GM06990 (cell line): Measurements from ENCODE around the gene GLIS1.

Source experiments
- DNase-seq: peaks from one replicate; pipeline ENCODE4 v3.0.0-alpha.2; 2011; ENCODE audit not compliant: insufficient read length; ENCODE audit errors: extremely low read depth
- H3K27me3 ChIP-seq: replicated peaks from 2 replicates; pipeline ENCODE4 v1.6.0; 2011; ENCODE audit warnings: low read length; ENCODE audit not compliant: control insufficient read depth, insufficient read depth
- H3K36me3 ChIP-seq: 2 replicates; pipeline ENCODE4 v1.5.1; 2011; ENCODE audit warnings: low read length; ENCODE audit not compliant: control insufficient read depth, insufficient read depth
- H3K4me3 ChIP-seq: replicated peaks from 2 replicates; pipeline ENCODE4 v1.5.1; 2011; ENCODE audit warnings: low read depth, mild to moderate bottlenecking, control low read depth, low read length
- CTCF ChIP-seq: IDR thresholded peaks from 2 replicates; pipeline ENCODE4 v1.5.1; 2011; ENCODE audit warnings: low read length, control low read depth, mild to moderate bottlenecking, inconsistent platforms; ENCODE audit not compliant: insufficient read depth, poor library complexity, severe bottlenecking

Gene GLIS1

GRCh38 chr1:53486395-53487026 is 252.5 kb downstream of the GLIS1 start:
- Histone ChIP-seq H3K27me3 (no peaks in the 10 kb centered on the region; the same call in 1 of the 2 replicates), H3K36me3 (no peaks in the 10 kb centered on the region), H3K4me3 (no peak overlapping the region)
- no peak for DNase-seq
- TF ChIP-seq CTCF = no peak

GRCh38 chr1:53485478-53486394 is 253.2 kb downstream of the GLIS1 start:
- H3K36me3 ChIP-seq = no peaks in the 10 kb centered on the region
- no peaks in the 10 kb centered on the region; the same call in 1 of the 2 replicates for H3K27me3 ChIP-seq
- TF ChIP-seq CTCF = peak; percentile 89
- DNase-seq = peak; percentile 44
- no peak overlapping the region for H3K4me3 ChIP-seq

DNA sequence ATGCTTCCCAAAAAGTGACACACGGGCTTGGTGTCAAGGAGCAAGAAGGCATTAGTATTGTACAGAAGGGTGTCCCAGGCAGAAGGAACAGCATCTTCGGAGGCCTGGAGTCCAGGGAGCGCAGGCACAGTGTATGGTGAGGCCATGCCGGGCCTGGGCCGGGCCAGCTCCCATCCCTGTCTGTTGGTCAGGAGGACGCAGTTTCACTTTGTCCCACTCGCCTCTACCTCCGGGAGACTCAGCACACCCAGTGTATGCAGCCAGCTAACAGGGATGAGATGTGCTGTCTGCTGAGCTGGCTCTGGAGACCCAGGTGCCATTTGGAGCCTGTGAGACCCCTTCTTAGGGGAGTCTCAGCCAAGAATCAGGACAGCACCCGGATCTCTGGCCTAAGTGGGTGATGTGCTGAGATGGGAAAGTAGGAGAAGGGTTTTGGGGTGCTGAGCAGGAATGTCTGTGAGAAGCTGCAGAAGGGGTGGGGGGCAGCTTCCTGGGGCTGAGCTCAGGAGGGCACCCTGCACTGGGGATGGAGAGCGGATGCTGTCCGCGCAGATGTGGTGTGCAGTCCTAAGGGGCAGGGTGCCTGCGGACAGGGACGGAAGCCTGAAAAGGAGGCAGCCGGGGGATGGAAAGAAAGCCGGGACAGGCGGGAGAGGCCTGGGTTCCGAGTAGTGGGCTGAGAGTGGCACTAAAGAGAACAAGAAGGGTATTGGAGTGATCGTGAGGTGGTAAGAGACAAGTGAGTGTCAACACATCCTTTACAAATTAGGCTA is 254.1 kb downstream of the GLIS1 start:
- Histone ChIP-seq H3K4me3 (no peak overlapping the region), H3K36me3 (no peaks in the 10 kb centered on the region), H3K27me3 (no peaks in the 10 kb centered on the region; the same call in 1 of the 2 replicates)
- DNase-seq = no peak
- no peak for TF ChIP-seq CTCF

GRCh38 chr1:53483656-53484055 is 255.3 kb downstream of the GLIS1 start:
- TF ChIP-seq CTCF = no peak
- Histone ChIP-seq H3K4me3 (no peak overlapping the region), H3K27me3 (no peaks in the 10 kb centered on the region; the same call in 1 of the 2 replicates), H3K36me3 (no peaks in the 10 kb centered on the region)
- no peak for DNase-seq

GRCh38 chr1:53483170-53483569 is 255.8 kb downstream of the GLIS1 start:
- no peak for DNase-seq
- Histone ChIP-seq H3K27me3 (no peaks in the 10 kb centered on the region; the same call in 1 of the 2 replicates), H3K36me3 (no peaks in the 10 kb centered on the region), H3K4me3 (no peak overlapping the region)
- TF ChIP-seq CTCF = no peak
